ENCODE measurements around the gene RAB36.

Gene RAB36

DNA sequence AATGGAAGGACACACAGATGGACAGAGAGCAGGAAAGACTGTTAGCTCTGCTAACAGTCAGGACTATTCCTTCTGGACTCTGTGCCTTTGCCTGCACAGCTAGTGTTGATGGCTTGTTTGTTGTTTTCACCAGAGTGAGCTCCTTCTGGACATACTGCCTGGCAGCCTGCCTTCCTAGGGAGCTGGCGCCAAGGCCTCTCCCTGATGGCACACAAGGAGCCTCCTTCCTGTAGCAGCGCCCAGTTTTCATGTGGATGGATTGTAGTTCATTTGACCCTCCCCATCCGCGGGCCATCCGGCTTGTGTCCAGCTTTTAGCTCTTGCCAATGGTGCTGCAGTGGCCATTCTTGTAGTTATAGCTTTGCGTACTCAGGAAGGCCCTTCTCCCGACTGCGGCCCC, 18.4 kb downstream of the RAB36 start:
- DNase-seq, result no peak

DNA sequence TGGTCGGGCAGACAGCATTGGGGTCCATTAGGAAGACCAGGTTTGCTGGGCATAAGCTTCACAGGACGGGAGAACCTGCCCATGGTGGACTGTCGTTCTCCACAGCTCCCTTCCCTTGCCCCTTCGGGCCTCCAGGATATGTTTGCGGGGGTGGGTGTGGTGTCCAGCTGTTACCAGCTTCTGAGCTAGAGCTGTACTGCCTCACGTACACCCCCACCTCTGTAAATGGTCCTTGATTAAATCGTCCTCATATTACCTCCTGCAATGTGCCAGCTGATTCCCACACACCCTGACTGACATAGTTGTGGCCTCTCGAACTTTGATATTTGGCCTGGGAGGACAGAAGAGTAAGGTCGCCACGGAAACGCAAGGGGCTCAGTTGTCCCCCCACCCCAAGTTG, 18.8 kb downstream of the RAB36 start:
- no peak for DNase-seq

DNA sequence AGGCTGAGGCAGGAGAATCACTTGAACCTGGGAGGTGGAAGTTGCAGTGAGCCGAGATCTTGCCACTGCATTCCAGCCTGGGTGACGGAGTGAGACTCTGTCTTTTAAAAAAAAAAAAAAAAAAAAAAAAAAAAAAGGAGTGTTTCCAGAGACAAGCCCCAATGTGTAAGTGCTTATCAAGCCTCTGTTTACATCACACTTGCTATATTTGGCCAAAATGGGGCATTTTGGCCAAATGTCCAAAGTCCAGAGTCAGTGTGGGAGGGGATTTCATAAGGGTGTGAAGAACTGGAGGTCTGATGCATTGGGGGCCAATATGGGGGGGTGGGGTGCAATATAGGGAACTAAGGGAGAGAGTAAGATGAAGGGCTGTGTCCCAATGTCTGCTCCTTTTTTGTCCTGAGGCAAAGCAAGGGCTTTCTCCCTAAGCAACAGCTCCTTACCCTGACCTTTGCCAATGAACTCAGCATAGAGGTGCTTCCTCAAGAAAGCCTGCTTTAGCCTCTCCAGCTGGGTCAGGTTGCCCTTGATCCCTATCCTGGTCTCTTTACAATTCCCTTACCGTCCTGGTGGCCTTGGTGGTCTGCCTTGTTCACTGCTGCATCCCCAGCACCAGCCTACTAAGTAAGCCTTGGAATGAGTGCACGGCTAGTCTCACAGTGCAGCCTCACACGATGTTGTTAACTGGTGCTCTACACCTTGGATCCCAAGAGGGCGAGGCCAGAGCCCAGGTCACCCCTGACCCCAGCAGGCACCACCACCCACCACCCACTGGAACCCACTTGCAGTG, 21.0 kb downstream of the RAB36 start:
- DNase-seq, result no peak

DNA sequence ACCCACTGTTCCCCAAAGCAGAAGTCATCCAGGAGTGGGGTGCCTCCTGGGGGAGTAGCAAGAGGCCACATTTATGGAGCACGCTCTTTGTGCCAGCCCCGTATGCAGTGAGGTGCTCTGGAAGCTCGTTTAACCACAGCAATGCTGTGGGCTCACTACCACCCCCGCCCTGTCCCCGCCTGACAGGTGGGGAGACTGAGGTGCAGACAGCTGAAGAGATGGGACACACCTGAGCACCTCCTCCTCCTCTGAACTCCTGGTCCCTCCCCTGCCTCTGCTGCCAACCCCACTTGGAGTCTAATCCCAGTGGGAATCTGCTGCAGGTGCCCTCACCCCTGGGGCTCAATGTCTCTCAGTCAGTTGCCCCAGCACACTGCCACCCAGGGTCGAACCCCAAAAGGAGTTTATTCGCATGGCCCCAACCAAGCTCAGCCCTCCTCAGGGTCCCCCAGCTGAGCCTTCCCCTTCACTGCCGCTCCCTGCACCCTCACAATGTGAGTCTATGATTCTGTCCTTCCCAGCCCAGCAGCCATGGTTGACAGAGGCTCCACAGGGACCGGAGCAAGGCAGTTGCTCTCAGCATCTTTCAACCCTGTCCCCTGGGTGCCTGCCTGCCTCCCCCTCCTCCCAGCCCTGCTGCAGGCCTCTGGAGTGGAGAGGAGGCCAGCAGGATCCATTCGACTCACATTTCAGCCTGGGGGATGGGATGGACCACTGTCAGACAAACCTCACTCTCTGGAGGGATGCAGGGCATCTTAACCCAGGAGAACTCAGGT, 21.8 kb downstream of the RAB36 start:
- DNase-seq, result no peak

DNA sequence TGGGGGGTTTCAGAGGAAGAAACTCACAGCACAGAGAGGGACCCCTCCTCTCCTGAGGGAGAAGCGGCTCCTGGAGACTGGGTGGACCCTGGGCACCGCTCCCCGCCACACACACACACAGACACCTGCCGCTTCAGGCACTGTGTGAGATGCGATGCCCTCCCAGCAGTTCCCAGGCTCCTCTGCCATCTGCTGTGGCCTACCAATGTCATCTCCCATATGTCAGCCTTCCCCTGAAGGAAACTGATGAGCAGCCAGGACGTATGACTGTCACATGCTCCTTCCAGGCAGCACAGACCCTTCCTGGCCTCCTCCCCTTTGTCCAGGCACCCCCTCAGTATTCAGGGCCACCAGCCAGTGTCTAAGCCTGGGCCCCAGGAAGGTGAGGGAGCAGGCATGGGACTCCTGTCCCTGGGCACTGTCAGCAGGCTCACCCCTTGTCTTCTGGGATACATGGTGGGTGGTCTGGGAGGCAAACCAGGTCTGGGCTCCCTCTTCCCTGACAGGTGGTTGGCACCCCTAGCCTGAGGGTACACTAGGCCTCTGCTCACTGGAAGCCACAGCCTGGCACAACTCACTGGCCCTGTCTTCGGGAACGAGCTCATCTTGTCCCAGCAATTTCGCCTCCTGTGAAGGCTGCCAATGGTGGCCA, 23.2 kb downstream of the RAB36 start:
- no peak for DNase-seq

DNA sequence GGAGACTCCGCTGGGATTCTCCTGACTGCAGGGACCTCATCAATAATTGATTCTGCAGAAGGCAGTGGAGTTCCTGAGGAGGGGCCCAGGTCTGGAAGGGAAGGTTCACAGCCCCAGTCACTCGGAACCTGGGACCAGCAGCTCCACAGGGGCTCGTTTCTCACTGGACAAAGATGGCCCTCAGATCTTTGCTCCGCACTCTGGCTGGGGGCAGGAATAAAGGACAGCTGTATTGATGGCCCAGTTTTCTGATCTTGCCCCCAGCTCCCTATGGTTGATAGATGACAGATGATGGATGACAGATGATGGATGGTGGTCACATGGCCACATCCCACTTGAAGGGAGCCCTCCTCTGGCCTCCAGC, 23.7 kb downstream of the RAB36 start:
- DNase-seq, result no peak

DNA sequence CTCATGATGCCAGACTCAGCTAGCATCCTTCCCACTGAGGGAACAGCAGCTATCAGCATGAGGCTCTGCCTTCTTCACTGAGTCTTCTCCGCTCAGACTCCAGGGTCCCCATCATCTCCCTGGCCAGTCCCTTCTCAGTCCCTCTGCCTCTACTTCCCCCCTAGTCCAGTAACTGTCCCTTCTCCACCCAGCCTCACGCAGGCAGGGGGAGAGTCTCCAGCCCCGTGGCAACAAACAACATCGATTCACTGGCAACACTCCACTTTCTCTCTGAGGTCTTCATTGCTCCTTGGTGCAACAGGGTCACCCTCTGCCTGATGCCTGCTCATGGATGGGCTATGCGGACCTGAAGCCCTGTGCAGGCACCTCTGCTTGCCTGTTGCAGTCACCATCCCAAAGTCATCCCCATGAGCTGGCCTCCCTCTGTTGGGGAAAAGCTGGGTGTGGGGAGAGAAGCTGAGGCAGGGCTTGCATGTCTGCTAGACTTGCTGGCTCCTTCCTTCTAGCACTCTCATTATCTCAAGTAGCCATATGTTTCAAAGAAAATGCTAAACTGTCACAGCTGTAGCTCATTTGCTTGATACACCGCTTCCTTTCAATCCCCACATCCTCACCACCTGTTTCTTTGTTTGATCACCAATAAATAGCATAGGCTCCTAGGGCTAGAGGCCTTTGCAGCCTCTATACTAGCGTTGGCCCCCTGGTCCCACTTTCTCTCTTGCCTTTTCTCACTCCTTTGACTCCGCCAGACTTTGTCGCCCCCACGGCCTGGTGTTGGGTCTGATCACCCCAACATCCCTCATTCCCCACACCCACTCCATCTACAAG, 30.8 kb downstream of the RAB36 start:
- DNase-seq, result no peak

DNA sequence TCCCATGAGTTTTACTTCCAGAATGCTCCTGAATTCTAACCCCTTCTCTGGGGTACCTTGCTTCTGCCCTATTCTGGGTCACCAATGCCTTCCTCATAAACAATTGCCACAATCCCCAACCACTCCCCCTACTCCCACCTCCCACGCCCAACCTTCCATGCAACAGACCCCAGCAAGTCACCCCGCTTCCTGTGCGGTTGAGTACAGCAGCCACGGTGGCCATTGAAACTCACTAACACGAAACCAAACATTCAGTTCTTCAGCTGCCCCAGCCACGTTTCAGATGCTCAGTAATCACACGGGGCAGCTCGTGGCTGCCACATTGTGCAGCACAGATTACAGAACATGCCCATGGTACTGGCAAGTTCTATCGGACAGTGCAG, 31.4 kb downstream of the RAB36 start:
- no peak for DNase-seq

DNA sequence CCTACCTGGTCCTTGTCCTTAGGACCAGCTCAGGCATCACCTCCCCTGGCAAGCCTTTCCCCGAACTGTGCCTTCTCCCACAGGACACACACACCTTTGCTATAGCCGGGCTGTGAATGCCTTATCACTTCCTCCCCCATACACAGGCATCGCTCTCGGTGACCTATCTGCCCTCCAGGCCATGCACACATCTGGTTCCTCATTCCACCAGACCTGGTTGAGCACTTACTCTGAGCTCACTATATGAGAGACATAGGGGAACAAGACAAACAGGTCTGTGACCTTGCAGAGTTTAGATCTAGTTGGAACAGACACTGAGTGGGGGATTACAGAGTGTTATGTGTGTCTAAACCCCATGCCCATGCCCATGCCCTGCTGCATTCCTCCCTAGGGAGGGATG, 31.9 kb downstream of the RAB36 start:
- DNase-seq, result no peak

DNA sequence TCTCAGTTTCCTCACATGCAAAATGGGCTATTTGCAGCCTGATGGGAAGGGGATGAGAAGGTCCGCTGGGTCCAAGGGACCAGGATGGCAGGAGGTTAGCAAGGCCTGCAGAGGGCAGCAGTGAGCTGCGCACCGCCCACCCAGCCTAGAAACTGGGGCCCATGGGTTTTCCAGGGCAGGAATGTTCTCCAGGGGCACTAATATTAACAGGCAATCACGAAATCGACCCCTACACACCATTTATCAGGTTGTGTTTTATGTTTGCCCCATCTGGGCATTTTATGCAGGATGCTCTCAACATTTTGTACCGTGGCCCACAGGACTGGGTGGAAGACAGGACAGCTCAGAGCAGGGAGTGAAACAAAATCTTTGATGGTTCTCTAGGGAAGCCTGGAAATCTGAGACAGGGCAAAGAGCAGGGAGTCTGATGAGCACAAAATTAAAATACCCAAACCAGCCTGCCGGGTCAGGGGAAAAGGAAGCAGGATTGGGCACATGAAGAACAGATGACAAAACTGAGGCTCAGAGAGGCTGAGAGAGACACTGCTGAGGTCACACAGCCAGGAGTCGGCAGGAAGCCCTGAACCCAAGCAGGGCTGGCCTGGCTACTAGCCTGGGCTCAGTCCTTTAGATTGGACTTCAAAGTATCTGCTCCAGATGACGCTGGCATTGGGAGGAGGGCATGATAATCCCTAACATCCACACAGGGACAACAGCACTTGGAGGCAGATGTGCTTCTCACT, 33.4 kb downstream of the RAB36 start:
- peak; percentile 49 for DNase-seq

DNA sequence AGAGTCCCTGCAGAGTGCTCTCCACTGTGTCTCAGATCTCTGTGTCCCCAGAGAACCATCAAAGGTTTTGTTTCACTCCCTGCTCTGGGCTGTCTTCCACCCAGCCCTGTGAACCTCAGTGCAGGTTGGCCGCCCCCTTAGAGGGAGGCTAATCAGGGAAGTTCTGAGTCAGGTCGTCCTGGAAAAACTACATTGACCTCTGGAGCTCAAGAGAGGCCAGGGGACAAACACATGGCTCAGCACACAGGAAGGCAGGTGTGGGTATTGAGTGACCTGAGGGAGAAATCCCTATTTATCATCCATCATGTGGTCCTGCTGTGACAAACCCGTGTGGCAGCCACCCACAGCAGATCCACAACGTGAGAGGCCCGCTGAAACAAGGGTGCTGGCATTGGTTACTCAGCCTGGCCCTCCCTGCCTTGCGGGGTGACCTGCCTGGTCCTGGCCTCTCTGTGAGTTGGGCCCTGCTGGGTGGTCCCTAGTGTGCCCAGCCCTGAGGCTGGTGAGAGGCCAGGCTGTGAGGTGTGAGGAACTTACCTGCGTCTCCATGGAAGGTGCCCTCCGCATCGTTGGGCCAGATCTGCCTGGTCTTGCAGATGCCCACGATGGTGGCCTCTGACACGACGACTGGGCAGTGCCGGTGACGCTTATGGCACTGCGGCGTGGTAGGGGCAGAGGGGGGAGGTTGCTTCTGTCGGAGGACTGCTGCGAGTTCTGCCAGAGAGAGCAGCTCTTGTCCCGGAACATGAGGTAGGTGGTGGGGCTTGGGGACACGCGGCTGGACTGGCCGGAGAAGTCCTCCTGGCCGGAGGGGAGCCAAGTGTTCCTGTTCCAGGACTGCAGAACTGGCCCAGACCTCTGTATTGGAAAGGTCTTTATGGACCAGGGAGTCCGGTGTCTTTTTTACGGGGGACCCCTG, 34.4 kb downstream of the RAB36 start:
- DNase-seq, result no peak

DNA sequence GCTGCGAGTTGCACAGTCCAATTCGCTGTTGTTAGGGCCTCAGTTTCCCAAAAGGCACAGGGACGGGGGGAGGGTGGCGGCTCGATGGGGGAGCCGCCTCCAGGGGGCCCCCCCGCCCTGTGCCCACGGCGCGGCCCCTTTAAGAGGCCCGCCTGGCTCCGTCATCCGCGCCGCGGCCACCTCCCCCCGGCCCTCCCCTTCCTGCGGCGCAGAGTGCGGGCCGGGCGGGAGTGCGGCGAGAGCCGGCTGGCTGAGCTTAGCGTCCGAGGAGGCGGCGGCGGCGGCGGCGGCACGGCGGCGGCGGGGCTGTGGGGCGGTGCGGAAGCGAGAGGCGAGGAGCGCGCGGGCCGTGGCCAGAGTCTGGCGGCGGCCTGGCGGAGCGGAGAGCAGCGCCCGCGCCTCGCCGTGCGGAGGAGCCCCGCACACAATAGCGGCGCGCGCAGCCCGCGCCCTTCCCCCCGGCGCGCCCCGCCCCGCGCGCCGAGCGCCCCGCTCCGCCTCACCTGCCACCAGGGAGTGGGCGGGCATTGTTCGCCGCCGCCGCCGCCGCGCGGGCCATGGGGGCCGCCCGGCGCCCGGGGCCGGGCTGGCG, 35.1 kb downstream of the RAB36 start, which contains the start of gene BCR:
TSS of gene BCR (plus strand) at position 209 of the 592 bp plus-strand sequence. CDS start 452 bp downstream, outside the sequence.
- peak; percentile 63 for DNase-seq

DNA sequence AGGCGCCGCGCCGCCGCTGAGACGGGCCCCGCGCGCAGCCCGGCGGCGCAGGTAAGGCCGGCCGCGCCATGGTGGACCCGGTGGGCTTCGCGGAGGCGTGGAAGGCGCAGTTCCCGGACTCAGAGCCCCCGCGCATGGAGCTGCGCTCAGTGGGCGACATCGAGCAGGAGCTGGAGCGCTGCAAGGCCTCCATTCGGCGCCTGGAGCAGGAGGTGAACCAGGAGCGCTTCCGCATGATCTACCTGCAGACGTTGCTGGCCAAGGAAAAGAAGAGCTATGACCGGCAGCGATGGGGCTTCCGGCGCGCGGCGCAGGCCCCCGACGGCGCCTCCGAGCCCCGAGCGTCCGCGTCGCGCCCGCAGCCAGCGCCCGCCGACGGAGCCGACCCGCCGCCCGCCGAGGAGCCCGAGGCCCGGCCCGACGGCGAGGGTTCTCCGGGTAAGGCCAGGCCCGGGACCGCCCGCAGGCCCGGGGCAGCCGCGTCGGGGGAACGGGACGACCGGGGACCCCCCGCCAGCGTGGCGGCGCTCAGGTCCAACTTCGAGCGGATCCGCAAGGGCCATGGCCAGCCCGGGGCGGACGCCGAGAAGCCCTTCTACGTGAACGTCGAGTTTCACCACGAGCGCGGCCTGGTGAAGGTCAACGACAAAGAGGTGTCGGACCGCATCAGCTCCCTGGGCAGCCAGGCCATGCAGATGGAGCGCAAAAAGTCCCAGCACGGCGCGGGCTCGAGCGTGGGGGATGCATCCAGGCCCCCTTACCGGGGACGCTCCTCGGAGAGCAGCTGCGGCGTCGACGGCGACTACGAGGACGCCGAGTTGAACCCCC, 35.8 kb downstream of the RAB36 start:
- DNase-seq, result no peak

DNA sequence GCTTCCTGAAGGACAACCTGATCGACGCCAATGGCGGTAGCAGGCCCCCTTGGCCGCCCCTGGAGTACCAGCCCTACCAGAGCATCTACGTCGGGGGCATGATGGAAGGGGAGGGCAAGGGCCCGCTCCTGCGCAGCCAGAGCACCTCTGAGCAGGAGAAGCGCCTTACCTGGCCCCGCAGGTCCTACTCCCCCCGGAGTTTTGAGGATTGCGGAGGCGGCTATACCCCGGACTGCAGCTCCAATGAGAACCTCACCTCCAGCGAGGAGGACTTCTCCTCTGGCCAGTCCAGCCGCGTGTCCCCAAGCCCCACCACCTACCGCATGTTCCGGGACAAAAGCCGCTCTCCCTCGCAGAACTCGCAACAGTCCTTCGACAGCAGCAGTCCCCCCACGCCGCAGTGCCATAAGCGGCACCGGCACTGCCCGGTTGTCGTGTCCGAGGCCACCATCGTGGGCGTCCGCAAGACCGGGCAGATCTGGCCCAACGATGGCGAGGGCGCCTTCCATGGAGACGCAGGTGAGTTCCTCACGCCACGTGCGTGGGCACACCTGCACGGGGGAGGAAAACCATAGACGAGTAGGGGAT, 36.5 kb downstream of the RAB36 start:
- DNase-seq, result no peak

DNA sequence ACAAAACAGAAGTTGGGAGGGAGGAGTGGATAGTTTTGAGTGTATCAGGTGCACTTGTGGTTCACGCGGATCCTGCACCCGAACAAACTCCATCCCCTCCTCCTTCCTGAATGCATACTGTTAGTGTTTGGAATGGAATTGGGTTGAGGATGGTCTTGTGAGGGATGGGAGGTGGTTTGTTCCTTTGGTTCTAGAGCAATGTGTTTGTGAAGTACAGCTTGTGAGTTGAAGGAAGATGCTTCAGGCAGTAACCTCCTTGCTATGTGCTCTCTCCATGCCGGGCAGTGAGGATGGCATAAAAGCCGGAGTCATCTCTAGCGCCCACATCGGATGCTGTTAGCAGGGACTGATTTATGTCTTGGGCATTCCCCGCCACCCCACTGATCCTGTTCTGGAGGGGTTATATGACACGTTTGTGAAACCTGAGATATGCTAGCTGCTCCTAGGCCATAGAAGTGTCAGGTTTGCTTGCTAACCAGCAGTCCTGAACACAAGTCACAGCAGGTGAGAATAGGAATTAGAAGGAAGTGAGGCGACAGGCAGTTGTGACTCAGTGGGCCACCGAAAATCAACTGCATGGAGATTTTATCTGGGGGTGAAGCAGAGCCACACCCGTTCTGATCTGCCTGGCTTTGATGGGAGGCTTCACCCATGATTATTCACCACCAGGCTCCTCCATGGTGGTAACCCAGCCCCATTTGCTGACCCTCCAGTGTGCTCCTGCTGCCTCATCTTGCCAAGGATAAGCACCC, 37.2 kb downstream of the RAB36 start:
- no peak for DNase-seq

DNA sequence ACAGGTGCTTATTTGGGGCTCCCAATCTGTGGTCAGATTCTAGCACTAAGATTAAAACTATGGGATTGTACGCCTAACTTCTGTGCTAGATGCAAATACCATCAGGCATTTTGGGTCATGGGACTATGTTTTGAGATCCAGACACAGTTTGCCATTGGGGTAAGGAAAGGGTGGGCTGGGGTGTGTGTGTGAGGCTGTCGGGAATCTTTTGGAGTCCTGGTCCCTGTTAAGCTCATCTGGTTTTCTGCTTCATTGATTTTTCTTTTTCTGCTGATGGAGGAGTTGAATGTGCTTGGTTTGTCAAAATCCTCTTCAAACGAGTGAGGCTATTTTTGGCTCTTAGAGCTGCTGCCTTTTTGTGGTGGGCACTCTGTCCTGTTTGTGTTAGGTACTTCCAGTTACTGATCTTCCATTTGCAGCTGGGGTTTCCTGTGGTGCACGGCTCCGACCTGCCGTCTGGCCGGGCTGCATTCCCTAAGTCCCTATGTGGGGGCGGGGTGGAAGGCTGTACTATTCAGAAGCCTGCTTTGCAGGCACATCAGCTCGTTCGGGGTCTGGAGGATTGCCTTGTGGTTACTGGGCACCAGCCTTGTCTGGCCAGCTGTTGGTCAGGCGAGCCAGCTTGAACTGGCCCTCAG, 37.9 kb downstream of the RAB36 start:
- peak; percentile 51 for DNase-seq

DNA sequence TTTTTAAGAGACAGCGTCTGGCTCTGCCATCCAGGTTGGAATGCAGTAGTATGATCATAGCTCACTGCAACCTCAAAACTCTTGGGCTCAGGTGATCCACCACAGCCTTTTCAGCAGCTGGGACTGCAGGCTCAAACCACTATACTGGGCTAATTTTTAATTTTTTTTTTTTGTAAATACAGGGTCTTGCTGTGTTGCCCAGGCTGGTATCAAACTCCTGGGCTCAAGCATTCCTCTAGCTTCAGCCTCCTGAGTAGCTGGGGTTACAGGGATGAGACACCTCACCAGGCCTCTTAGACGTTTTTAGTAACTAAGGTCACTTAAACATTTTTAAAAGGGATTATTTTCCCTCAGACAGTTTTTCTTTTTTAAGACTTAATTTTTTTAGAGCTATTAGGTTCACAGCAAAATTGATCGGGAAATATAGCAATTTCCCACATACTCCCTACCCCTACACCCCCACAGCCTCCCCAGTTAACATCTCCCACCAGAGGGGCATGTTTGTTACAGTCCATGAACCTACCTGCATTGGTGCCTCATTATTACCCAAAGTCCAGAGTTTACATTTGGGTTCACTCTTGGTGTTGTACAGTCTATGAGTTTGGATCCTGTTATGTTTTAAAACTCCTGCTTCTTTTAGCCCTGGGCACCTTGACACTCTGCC, 39.0 kb downstream of the RAB36 start:
- no peak for DNase-seq

DNA sequence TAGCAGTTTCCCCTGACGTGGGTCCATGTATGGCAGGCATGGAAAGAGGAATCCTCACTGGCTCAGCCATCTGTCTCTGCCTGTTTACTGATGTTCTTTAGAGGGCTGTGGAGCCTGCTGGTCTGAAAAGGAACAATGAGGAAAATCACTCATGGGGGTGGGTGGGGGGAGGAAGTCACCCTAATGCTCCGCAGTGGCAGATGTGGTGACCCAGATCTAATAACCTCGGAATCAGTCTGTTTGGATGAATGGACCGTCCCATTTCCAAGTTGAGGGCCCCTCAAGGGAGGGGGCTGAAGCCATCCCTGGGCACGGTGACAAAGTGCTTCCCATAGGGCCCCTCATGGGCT, 39.5 kb downstream of the RAB36 start:
- DNase-seq, result no peak

Measured in fibroblast of upper back skin (primary cell).